ENCODE results near the gene KCNQ5. TPM values are rescaled to one million over a fixed set of nuclear protein-coding genes. Genes with fewer than 3 reads are reported as not detected.
"Not testable (repeated sequence)": the region's sequence is repeated elsewhere in the genome, so short reads cannot be mapped to it uniquely, and the experiment has no call there.

Gene KCNQ5
- total RNA-seq, 2 donors from 2014 or later, result 7.3 to 9.6 TPM

DNA sequence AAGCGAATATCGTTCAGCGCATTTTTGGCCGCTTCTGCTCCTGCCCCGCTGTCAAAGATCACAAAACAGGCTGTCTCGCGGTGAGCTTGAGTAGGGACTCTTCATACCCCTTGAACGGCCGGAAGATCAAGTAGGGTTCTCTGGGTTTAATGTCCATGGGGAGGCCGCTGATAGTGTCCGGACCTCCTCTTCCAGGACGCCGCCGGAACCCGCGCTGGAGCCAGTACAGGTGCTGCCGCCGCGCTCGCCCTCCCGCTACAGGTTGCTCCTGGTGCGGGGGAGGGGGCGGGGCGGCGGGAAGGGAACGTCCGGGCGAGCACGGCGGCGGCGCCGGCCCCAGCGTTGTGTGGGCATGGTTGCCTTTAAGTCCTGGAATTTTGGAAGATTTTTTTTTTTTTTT lies 536.0 kb downstream of the KCNQ5 start:
- peaks cover 4 to 9% of the 10 kb centered on the region in 2 donors for H3K9me3 Mint-ChIP-seq
- no peak for ATAC-seq
- DNase-seq (ENCODE audit: low spot score in 2 of 2), result no peak
- no peak overlapping the region for H3K27ac Mint-ChIP-seq
- H3K36me3 Mint-ChIP-seq, result peaks cover 0 to 15% of the 10 kb centered on the region in 2 donors

- no peaks in the 10 kb centered on the region for H3K9me3 Mint-ChIP-seq
Observed at GRCh38 chr6:73169111-73169510, 547.2 kb downstream of the KCNQ5 start.

DNA sequence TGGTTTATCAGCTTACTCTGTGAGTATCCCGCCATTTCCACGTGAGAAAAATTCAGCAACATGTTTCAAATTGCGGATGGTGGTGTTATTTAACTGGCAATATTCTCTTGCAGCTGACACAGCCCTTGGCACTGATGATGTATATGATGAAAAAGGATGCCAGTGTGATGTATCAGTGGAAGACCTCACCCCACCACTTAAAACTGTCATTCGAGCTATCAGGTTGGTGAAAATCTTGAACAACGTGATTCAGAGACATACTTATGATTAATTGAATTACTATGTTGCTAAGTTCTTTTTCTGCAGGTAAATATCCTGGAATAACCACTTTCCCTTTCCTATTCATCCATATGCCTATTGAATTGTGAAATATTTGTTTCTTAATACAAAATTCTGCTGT lies 547.8 kb downstream of the KCNQ5 start:
- DNase-seq (ENCODE audit: low spot score in 2 of 2), result no peak
- Mint-ChIP-seq H3K27ac (no peak overlapping the region), H3K36me3 (no peaks in the 10 kb centered on the region), H3K9me3 (no peaks in the 10 kb centered on the region)
- ATAC-seq, result no peak

More at GRCh38 chr6:73169111-73169510, 547.2 kb downstream of the KCNQ5 start:
- H3K27ac Mint-ChIP-seq, result no peak overlapping the region
- DNase-seq (ENCODE audit: low spot score in 2 of 2) (no peak), ATAC-seq (no peak)
- H3K36me3 Mint-ChIP-seq, result no peaks in the 10 kb centered on the region

DNA sequence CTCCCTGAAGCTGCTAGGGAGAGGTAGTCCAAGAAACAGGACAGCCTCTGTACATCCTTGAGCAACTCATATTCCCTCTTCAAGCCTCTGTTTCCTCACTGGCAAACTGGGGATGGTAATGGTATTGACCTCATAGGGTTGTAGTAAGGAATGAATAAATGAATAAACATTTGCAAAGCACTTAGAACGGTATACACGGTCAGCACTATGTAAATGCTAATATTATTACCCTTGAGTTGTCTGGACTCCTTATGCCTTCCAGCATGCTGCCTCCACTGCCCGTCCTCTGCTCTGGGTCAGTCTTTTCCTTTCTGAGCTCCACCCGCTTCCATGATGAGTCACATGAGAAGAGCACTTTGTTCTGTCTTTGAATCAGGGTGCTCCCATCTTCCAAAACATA lies 552.8 kb downstream of the KCNQ5 start:
- H3K27ac Mint-ChIP-seq, result no peak overlapping the region
- no peak for DNase-seq (ENCODE audit: low spot score in 2 of 2)
- H3K9me3 Mint-ChIP-seq, result no peaks in the 10 kb centered on the region
- H3K36me3 Mint-ChIP-seq, result no peaks in the 10 kb centered on the region
- no peak for ATAC-seq

- no peak for ATAC-seq
- no peak for DNase-seq (ENCODE audit: low spot score in 2 of 2)
- Mint-ChIP-seq H3K27ac (no peak overlapping the region), H3K9me3 (no peaks in the 10 kb centered on the region), H3K36me3 (no peaks in the 10 kb centered on the region)
Observed at GRCh38 chr6:73176057-73176456, 554.2 kb downstream of the KCNQ5 start.

DNA sequence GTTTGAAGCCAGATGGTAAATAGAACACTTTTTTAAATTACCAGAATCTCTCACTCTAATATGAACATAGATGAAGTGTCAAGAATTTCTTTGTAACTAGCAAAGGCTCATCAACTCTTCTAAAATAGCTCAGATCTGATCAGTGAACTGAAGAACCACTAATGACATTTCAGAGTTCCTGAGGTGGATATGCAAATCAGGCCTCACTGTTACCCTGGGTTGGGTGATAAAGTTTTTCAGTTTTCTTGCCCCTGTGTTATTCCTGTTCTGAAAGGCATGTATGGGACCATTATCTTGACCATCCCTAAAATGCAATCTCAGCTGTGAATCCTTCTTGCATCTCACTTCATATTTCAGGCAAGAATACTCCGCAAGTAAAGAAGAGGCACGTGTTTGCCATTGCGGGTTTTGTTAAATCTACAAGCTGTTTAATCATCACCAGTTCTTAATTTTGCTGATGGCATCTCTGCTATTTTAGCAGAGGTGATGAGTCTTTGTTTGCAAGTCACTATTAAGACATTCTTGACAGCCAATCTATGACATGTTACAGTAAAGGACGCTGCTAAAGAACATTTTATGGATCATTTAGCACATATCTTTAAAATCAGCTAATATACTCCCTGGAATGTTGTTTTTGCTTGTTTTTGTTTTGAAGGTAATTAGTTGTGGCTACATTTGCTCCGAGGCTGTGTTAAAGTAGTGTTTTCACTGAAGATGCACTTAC lies 555.5 kb downstream of the KCNQ5 start:
- Mint-ChIP-seq H3K36me3 (no peaks in the 10 kb centered on the region), H3K9me3 (no peaks in the 10 kb centered on the region), H3K27ac (no peak overlapping the region)
- ATAC-seq (no peak), DNase-seq (ENCODE audit: low spot score in 2 of 2) (no peak)

DNA sequence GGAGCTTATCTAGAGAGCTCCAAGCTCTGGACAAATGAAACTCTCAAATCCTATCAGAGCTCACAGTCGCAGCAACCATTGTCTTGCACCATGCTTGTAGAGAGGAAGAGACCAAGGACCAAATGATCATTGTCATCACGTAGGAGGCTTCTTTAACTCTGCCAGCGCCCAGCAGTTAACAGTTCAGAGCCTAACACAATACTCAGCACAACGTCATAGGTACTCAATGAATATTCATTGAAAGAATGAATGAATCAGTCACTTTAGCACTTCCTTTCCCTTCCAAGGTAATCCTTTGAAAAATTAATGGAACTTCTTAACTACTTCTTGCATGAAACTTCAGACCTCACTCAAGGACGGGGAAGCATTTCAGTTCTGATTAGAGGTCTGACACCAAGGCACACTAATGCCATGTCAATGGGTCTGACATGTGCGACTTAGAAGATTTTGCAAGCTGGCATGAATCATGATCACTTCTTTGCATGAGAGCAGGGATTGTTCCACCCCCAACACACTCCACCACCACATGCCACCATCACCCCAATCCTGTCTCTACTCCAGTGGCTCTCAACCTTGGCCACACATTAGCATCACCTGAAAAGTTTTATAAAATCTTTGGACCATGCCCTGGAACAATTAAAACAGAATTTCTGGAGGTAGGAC lies 558.3 kb downstream of the KCNQ5 start:
- no peak for ATAC-seq
- peak overlapping the region in 1 of 2 donors; percentile 27 for H3K27ac Mint-ChIP-seq
- no peak for DNase-seq (ENCODE audit: low spot score in 2 of 2)
- H3K36me3 Mint-ChIP-seq, result no peaks in the 10 kb centered on the region
- H3K9me3 Mint-ChIP-seq, result no peaks in the 10 kb centered on the region

- H3K27ac Mint-ChIP-seq, result no peak overlapping the region
- H3K9me3 Mint-ChIP-seq, result no peaks in the 10 kb centered on the region
- peak; percentile 69 to 89 for ATAC-seq
- H3K36me3 Mint-ChIP-seq, result no peaks in the 10 kb centered on the region
- DNase-seq (ENCODE audit: low spot score in 2 of 2), result no peak
Observed at GRCh38 chr6:73180763-73181619, 559.1 kb downstream of the KCNQ5 start.

- DNase-seq (ENCODE audit: low spot score in 2 of 2), result no peak
- H3K36me3 Mint-ChIP-seq, result no peaks in the 10 kb centered on the region
- H3K27ac Mint-ChIP-seq, result no peak overlapping the region
- no peak for ATAC-seq
- H3K9me3 Mint-ChIP-seq, result no peaks in the 10 kb centered on the region
Observed at GRCh38 chr6:73182021-73182607, 560.2 kb downstream of the KCNQ5 start.

DNA sequence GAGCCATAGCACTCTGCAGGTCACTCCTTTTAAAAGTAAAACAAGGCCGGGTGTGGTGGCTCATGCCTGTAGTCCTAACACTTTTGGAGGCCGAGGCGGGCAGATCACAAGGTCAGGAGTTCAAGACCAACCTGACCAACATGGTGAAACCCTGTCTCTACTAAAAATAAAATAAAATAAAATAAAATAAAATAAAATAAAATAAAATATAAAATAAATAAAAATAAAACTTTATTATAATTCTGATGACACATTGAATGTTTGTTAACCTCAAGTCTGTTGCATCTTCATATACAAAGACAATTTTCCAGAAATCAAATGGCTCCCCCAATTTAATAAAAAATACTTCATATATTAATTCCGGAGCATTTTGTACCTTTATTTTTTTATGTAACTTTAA lies 571.4 kb downstream of the KCNQ5 start:
- ATAC-seq; H3K27ac Mint-ChIP-seq; H3K36me3 Mint-ChIP-seq; H3K9me3 Mint-ChIP-seq; DNase-seq (ENCODE audit: low spot score in 2 of 2): not testable (repeated sequence)

DNA sequence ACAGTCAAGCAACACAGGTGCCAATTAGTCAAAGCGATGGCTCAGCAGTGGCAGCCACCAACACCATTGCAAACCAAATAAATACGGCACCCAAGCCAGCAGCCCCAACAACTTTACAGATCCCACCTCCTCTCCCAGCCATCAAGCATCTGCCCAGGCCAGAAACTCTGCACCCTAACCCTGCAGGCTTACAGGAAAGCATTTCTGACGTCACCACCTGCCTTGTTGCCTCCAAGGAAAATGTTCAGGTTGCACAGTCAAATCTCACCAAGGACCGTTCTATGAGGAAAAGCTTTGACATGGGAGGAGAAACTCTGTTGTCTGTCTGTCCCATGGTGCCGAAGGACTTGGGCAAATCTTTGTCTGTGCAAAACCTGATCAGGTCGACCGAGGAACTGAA lies 572.9 kb downstream of the KCNQ5 start:
- DNase-seq (ENCODE audit: low spot score in 2 of 2) (no peak), ATAC-seq (no peak)
- H3K36me3 Mint-ChIP-seq, result no peaks in the 10 kb centered on the region

GRCh38 chr6:73200247-73200646 lies 578.4 kb downstream of the KCNQ5 start:
- Mint-ChIP-seq H3K9me3 (no peaks in the 10 kb centered on the region), H3K36me3 (no peaks in the 10 kb centered on the region), H3K27ac (no peak overlapping the region)
- DNase-seq (ENCODE audit: low spot score in 2 of 2) (no peak), ATAC-seq (no peak)

More for the DNA sequence above, 572.9 kb downstream of the KCNQ5 start:
- Mint-ChIP-seq H3K9me3 (no peaks in the 10 kb centered on the region), H3K27ac (no peak overlapping the region)

GRCh38 chr6:73200735-73201134 lies 578.9 kb downstream of the KCNQ5 start:
- no peak for DNase-seq (ENCODE audit: low spot score in 2 of 2)
- no peak for ATAC-seq
- Mint-ChIP-seq H3K9me3 (no peaks in the 10 kb centered on the region), H3K27ac (no peak overlapping the region), H3K36me3 (no peaks in the 10 kb centered on the region)

- ATAC-seq (no peak), DNase-seq (ENCODE audit: low spot score in 2 of 2) (no peak)
- Mint-ChIP-seq H3K27ac (no peak overlapping the region), H3K36me3 (no peaks in the 10 kb centered on the region), H3K9me3 (no peaks in the 10 kb centered on the region)
Observed at GRCh38 chr6:73203098-73203497, 581.2 kb downstream of the KCNQ5 start.

DNA sequence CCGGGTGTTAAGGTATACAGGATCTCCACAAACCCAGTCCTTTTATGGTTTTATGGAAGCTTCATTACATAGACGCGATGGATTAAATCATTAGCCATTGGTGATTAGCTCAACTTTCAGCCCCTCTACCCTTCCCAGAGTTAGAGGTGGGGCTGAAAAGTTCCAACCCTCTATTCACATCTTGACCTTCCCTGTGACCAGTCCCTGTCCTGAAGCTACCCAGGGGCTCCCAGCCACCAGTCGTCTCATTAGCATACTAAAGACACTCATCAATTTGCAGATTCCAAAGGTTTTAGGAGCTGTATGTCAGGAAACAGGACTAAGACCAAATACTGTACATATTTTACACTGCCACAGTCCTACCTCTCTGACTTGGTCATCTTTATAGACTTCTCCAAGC lies 582.4 kb downstream of the KCNQ5 start:
- ATAC-seq (no peak), DNase-seq (ENCODE audit: low spot score in 2 of 2) (no peak)
- no peaks in the 10 kb centered on the region for H3K36me3 Mint-ChIP-seq
- H3K9me3 Mint-ChIP-seq, result no peaks in the 10 kb centered on the region
- no peak overlapping the region for H3K27ac Mint-ChIP-seq

- Mint-ChIP-seq H3K27ac (no peak overlapping the region), H3K36me3 (no peaks in the 10 kb centered on the region), H3K9me3 (no peaks in the 10 kb centered on the region)
- ATAC-seq (no peak), DNase-seq (ENCODE audit: low spot score in 2 of 2) (no peak)
Observed at GRCh38 chr6:73207221-73207837, 585.5 kb downstream of the KCNQ5 start.
